Endothelial cell of umbilical vein (primary cell): ENCODE data around the gene KCNB1. TPM values are rescaled to one million over a fixed set of nuclear protein-coding genes. Genes with fewer than 3 reads are reported as not detected.

ENCODE experiments used
- BruUV-seq: library from RNA; stranded (reverse); fragments of 400-500 nt; replicated peaks from 2 replicates; lab custom pipeline; 2021; lab: Mats Ljungman, UMichigan
- CTCF ChIA-PET: fragments of 300-600, 350-600 bp; sonication (Branson Sonifier 250); formaldehyde crosslinking; loops from one replicate; lab custom pipeline; 2021; ENCODE audit warnings: antibody characterized with exemption, inconsistent platforms; lab: Charles Lee
- POLR2A ChIA-PET: fragments of 300-600, 350-600 bp; sonication (Branson Sonifier 250); formaldehyde crosslinking; loops from one replicate; lab custom pipeline; 2021; ENCODE audit warnings: antibody characterized with exemption, inconsistent platforms; lab: Charles Lee
- DNase-seq: peaks from one replicate; pipeline ENCODE4 v3.0.0-alpha.2; 2011; ENCODE audit warnings: low read depth, low spot score
- FAIRE-seq: peaks from 2 replicates; lab custom pipeline; 2011; peaks lifted over from hg19 to GRCh38; lab: Jason Lieb, UNC
- H2AFZ ChIP-seq: 2 replicates; pipeline ENCODE4 v1.6.0; 2012; ENCODE audit warnings: low read depth, low read length, control low read depth, inconsistent platforms
- H3K27ac ChIP-seq: 2 replicates; pipeline ENCODE4 v1.5.1; 2011; ENCODE audit warnings: low read depth, mild to moderate bottlenecking, control low read depth, low read length, moderate library complexity; ENCODE audit not compliant: insufficient read depth
- H3K27me3 ChIP-seq, 2 experiments: 2 replicates each; pipeline versions ENCODE4 v1.6.0 to v1.6.1; 2011; ENCODE audit warnings: low read length in 2 of 2, mixed read lengths in 1 of 2; ENCODE audit not compliant: control insufficient read depth in 2 of 2, insufficient read depth in 2 of 2
- H3K36me3 ChIP-seq, 2 experiments: 2 replicates in 1 of 2; 3 replicates in 1 of 2; pipeline ENCODE4 v1.5.1; 2011; ENCODE audit warnings: low read length in 2 of 2, mild to moderate bottlenecking in 1 of 2, moderate library complexity in 1 of 2; ENCODE audit not compliant: control insufficient read depth in 2 of 2, insufficient read depth in 2 of 2; ENCODE audit errors: extremely low read depth in 1 of 2
- H3K4me1 ChIP-seq: 3 replicates; pipeline ENCODE4 v1.5.1; 2011; ENCODE audit warnings: mild to moderate bottlenecking, low read length; ENCODE audit not compliant: control insufficient read depth, insufficient read depth; ENCODE audit errors: extremely low read depth
- H3K4me2 ChIP-seq: 2 replicates; pipeline ENCODE4 v1.6.1; 2011; ENCODE audit warnings: low read length, control low read depth, mixed read lengths; ENCODE audit not compliant: insufficient read depth
- H3K4me3 ChIP-seq, 3 experiments: fragments of 200-600 bp in 1 of 3; sonication (generic), shearing (Covaris generic) in 1 of 3; replicated peaks in 1 of 3; 2 replicates each; pipeline ENCODE4 v1.5.1; 2011 to 2016; ENCODE audit warnings: control low read depth in 3 of 3, low read length in 3 of 3, mild to moderate bottlenecking in 2 of 3, inconsistent platforms in 1 of 3, low read depth in 1 of 3, moderate library complexity in 1 of 3; ENCODE audit not compliant: insufficient read depth in 1 of 3
- H3K79me2 ChIP-seq: 2 replicates; pipeline ENCODE4 v1.6.0; 2012; ENCODE audit warnings: low read length, inconsistent platforms; ENCODE audit not compliant: control insufficient read depth, insufficient read depth
- H3K9ac ChIP-seq: replicated peaks from 2 replicates; pipeline ENCODE3; 2011; ENCODE audit warnings: low read length, control low read depth; ENCODE audit not compliant: insufficient read depth; ENCODE audit errors: extremely low read depth
- H3K9me1 ChIP-seq: replicated peaks from 3 replicates; pipeline ENCODE4 v1.6.0; 2011; ENCODE audit warnings: mild to moderate bottlenecking, low read length; ENCODE audit not compliant: control insufficient read depth, insufficient read depth; ENCODE audit errors: extremely low read depth
- H3K9me3 ChIP-seq: replicated peaks from 2 replicates; pipeline ENCODE4 v1.5.1; 2012; ENCODE audit warnings: low read length, inconsistent platforms; ENCODE audit not compliant: control insufficient read depth, insufficient read depth
- H4K20me1 ChIP-seq: replicated peaks from 2 replicates; pipeline ENCODE3; 2011; ENCODE audit warnings: mild to moderate bottlenecking, low read length; ENCODE audit not compliant: control insufficient read depth, insufficient read depth; ENCODE audit errors: extremely low read depth
- CTCF ChIP-seq, 2 donors: IDR thresholded peaks; 1 replicate in 1 of 2; 2 replicates in 1 of 2; pipeline ENCODE4 v1.5.1; 2011; ENCODE audit warnings: low read length in 2 of 2, mild to moderate bottlenecking in 2 of 2, moderate library complexity in 2 of 2, control low read depth in 1 of 2, inconsistent platforms in 1 of 2, low read depth in 1 of 2; ENCODE audit not compliant: insufficient read depth in 1 of 2; ENCODE audit errors: extremely low read depth in 1 of 2
- EZH2 ChIP-seq: IDR thresholded peaks from 2 replicates; pipeline ENCODE4 v1.6.1; 2012; ENCODE audit warnings: borderline replicate concordance, low read depth, mild to moderate bottlenecking, moderate library complexity, low read length, inconsistent platforms; ENCODE audit not compliant: severe bottlenecking
- FOS ChIP-seq: IDR thresholded peaks from 2 replicates; pipeline ENCODE4 v1.6.1; 2011; ENCODE audit warnings: mild to moderate bottlenecking, low read length, moderate library complexity, borderline replicate concordance; ENCODE audit not compliant: insufficient read depth
- GATA2 ChIP-seq: IDR thresholded peaks from 2 replicates; pipeline ENCODE4 v1.7.0; 2011; ENCODE audit warnings: low read depth, mild to moderate bottlenecking, moderate library complexity, mixed read lengths, low read length; ENCODE audit not compliant: insufficient read length, insufficient read depth
- JUN ChIP-seq: IDR thresholded peaks from 2 replicates; pipeline ENCODE4 v1.6.1; 2011; ENCODE audit warnings: borderline replicate concordance, low read depth; ENCODE audit not compliant: insufficient read length, insufficient read depth
- MAX ChIP-seq: IDR thresholded peaks from 2 replicates; pipeline ENCODE4 v1.6.1; 2011; ENCODE audit not compliant: insufficient read depth, insufficient read length
- MYC ChIP-seq: IDR thresholded peaks from one replicate; pipeline ENCODE4 v1.6.1; 2011; ENCODE audit warnings: mild to moderate bottlenecking, low read depth, low read length
- POLR2A ChIP-seq: IDR thresholded peaks from 2 replicates; pipeline ENCODE4 v1.6.1; 2012; ENCODE audit warnings: low read depth, mild to moderate bottlenecking, control low read depth, low read length
- dilution Hi-C: fragments of 300-500 bp; cut with MboI; formaldehyde crosslinking; loops from one replicate; pipeline ENCODE4 v1.15.0; 2019; ENCODE audit warnings: low sequenced_read_pairs; ENCODE audit not compliant: extremely low pct_ligation_motif_present
- intact Hi-C: fragments of 100-400 bp; cut with micrococcal nuclease; formaldehyde crosslinking; loops from one replicate; pipeline ENCODE4 v1.10.0; 2022
- polyA plus RNA-seq, 4 experiments: library from polyadenylated mRNA; depleted of rRNA in 3 of 4; stranded (reverse) in 3 of 4; unstranded in 1 of 4; fragments of >200 nt; gene quantifications; 2 replicates each; pipeline versions ENCODE4 v1.2.1 to v1.2.3, GENCODE V29; 2011 to 2012; ENCODE audit warnings: missing spikeins in 1 of 4
- total RNA-seq: library from RNA; stranded (reverse); gene quantifications from 2 replicates; pipeline ENCODE4 v1.2.3, GENCODE V29; 2021

The KCNB1 gene
- total and polyA plus RNA-seq, 2 donors (not counting 3 experiments of a cell fraction or from before 2014, with no cell fraction given): not detected

GRCh38 chr20:49521356-49521755 is 38.9 kb upstream of the KCNB1 start:
- no peaks in the 10 kb centered on the region for H3K9me1 ChIP-seq
- H3K9ac ChIP-seq: no peak overlapping the region
- intact Hi-C loops: no loop called here
- no peaks in the 10 kb centered on the region for H3K36me3 ChIP-seq
- H4K20me1 ChIP-seq: no peaks in the 10 kb centered on the region
- FAIRE-seq: no peak
- no TSS peak for BruUV-seq
- ChIA-PET POLR2A (no interaction called here), CTCF (interaction anchor here (1.0 to 1.9 kb wide), 3 partner anchors 12 to 275 kb away, joined by 3 to 5 read pairs (median 3); no protein-coding TSS in a partner anchor)
- H3K4me2 ChIP-seq: no peak overlapping the region
- no peak overlapping the region for H3K27ac ChIP-seq
- TF ChIP-seq POLR2A (no peak), MYC (no peak), CTCF (IDR thresholded peaks at IDR 0.05; ENCODE audit: extremely low read depth in 1 of 2, insufficient read depth in 1 of 2, low read depth in 1 of 2, low read length in 2 of 2) (no peak), JUN (no peak), FOS (no peak), GATA2 (no peak), MAX (no peak), EZH2 (no peak)
- H3K4me3 ChIP-seq: no peak overlapping the region
- no peaks in the 10 kb centered on the region for H3K4me1 ChIP-seq
- dilution Hi-C loops: no loop called here
- no peak overlapping the region for H2AFZ ChIP-seq
- no peaks in the 10 kb centered on the region for H3K9me3 ChIP-seq
- peaks cover 0 to 3% of the 10 kb centered on the region in 2 experiments for H3K27me3 ChIP-seq
- DNase-seq: no peak
- no peaks in the 10 kb centered on the region for H3K79me2 ChIP-seq
